Vagina (tissue), 2 donors: ENCODE data around the gene FCER2. TPM values are rescaled to one million over a fixed set of nuclear protein-coding genes. Genes with fewer than 3 reads are reported as not detected.

Experiments used
- DNase-seq, 2 donors: peaks; one replicate each; pipeline ENCODE4 v3.0.0-alpha.2; 2017; ENCODE audit errors: extremely low spot score in 2 of 2
- H3K27ac ChIP-seq: fragments of 200-600 bp; sonication (generic); one replicate; pipeline ENCODE4 v1.5.1; 2019
- H3K27me3 ChIP-seq: fragments of 200-600 bp; sonication (generic); one replicate; pipeline ENCODE4 v1.5.1; 2019
- H3K36me3 ChIP-seq, 2 donors: fragments of 200-600 bp; sonication (generic); one replicate each; pipeline ENCODE4 v1.5.1; 2017 to 2019
- H3K4me1 ChIP-seq: fragments of 200-600 bp; sonication (generic); one replicate; pipeline ENCODE4 v1.5.1; 2019
- H3K4me3 ChIP-seq, 2 donors: fragments of 200-600 bp; sonication (generic); 1 replicate in 1 of 2; 2 replicates in 1 of 2; pipeline ENCODE4 v1.5.1; 2016 to 2019
- H3K9me3 ChIP-seq: fragments of 200-600 bp; sonication (generic); one replicate; pipeline ENCODE4 v1.5.1; 2019
- POLR2A ChIP-seq, 2 donors: fragments of 450-650 bp; IDR thresholded peaks; one replicate each; pipeline ENCODE4 v1.6.1; 2017; ENCODE audit warnings: antibody characterized with exemption in 2 of 2, mild to moderate bottlenecking in 2 of 2, moderate library complexity in 2 of 2
- POLR2AphosphoS5 ChIP-seq, 2 donors: sonication (generic); formaldehyde crosslinking; IDR thresholded peaks; one replicate each; pipeline ENCODE4 v1.9.0; 2017; ENCODE audit warnings: antibody characterized with exemption in 2 of 2, mild to moderate bottlenecking in 2 of 2, low read depth in 1 of 2; ENCODE audit not compliant: insufficient read depth in 1 of 2
- intact Hi-C: fragments of 100-400 bp; cut with DNase I; formaldehyde crosslinking; loops from one replicate; pipeline ENCODE4 v1.15.1; 2023
- total RNA-seq: library from RNA; depleted of rRNA; stranded (reverse); fragments of >200 nt; gene quantifications from one replicate; pipeline ENCODE4 v1.2.3, GENCODE V29; 2016
- TF ChIP-seq, protein P1 (sequence below), 3 experiments: fragments of 450-650 bp in 2 of 3; fragments of 200-600 bp in 1 of 3; sonication (generic) in 1 of 3; IDR thresholded peaks; one replicate each; pipeline ENCODE4 v1.5.1; 2017 to 2019; ENCODE audit warnings: antibody characterized with exemption in 3 of 3, mild to moderate bottlenecking in 2 of 3, moderate library complexity in 2 of 3

FCER2 gene
- total RNA-seq, 1 donor from 2014 or later = not detected

DNA sequence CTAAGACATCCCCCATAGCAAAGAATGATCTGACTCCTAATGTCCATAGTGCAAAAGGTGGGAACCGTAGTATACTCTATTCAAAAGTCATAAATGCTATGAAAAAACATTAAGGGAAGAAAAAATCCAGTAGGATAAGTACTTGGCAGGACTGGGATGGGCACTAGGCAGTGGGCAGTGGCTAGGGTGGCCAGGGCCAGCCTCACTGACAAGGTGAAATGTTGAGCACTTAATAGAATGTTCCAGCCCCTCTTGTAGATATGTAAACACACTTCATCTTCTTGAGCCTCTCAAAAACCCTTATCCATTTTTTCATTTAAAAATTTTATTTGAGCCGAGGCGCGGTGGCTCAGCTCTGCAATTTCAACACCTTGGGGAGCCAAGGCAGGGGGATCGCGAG, 31.4 kb upstream of the FCER2 start:
- no peak overlapping the region for H3K4me3 ChIP-seq
- intact Hi-C loops = no loop called here
- H3K27me3 ChIP-seq = peaks cover 7% of the 10 kb centered on the region
- H3K27ac ChIP-seq = no peak overlapping the region
- no peak for DNase-seq
- no peak for TF ChIP-seq POLR2AphosphoS5 (IDR thresholded peaks at IDR 0.05; ENCODE audit: insufficient read depth in 1 of 2, low read depth in 1 of 2)
- no peak for TF ChIP-seq POLR2A (IDR thresholded peaks at IDR 0.05)
- TF ChIP-seq, protein P1, sequence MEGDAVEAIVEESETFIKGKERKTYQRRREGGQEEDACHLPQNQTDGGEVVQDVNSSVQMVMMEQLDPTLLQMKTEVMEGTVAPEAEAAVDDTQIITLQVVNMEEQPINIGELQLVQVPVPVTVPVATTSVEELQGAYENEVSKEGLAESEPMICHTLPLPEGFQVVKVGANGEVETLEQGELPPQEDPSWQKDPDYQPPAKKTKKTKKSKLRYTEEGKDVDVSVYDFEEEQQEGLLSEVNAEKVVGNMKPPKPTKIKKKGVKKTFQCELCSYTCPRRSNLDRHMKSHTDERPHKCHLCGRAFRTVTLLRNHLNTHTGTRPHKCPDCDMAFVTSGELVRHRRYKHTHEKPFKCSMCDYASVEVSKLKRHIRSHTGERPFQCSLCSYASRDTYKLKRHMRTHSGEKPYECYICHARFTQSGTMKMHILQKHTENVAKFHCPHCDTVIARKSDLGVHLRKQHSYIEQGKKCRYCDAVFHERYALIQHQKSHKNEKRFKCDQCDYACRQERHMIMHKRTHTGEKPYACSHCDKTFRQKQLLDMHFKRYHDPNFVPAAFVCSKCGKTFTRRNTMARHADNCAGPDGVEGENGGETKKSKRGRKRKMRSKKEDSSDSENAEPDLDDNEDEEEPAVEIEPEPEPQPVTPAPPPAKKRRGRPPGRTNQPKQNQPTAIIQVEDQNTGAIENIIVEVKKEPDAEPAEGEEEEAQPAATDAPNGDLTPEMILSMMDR (IDR thresholded peaks at IDR 0.05) = no peak
- H3K9me3 ChIP-seq = no peaks in the 10 kb centered on the region
- H3K4me1 ChIP-seq = no peaks in the 10 kb centered on the region
- no peaks in the 10 kb centered on the region for H3K36me3 ChIP-seq

DNA sequence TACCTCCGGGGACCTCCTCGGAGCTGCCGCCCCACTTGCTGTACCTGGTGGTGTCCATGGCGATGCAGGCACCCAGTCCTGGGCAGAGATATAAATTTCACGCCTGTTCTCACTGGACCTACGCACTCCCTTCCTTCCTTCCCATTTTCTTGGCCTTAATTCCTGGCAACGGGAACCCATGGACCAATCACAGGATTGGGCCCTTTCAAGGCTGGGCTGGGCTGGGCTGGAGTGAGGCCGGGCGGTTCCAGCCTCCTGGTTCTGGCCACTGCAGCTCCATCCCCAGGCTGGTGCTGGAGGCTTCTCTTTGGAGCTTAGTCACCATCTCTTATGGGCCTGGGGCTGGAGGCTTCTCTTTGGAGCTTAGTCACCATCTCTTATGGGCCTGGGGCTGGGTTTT, 30.1 kb upstream of the FCER2 start, which contains the start of gene CLEC4G:
Gene CLEC4G, minus strand, starts transcription at position 66 of the 400 bp plus-strand sequence. Its CDS starts 8 bp downstream, at position 58.
- Histone ChIP-seq H3K4me1 (no peaks in the 10 kb centered on the region), H3K27ac (no peak within 1 kb of the TSS), H3K4me3 (no peak within 1 kb of the TSS), H3K9me3 (no peaks in the 10 kb centered on the region), H3K36me3 (no peaks in the 10 kb centered on the region), H3K27me3 (peaks cover 7% of the 10 kb centered on the region)
- TF ChIP-seq, protein P1 (IDR thresholded peaks at IDR 0.05) = no peak
- TF ChIP-seq POLR2AphosphoS5 (IDR thresholded peaks at IDR 0.05; ENCODE audit: insufficient read depth in 1 of 2, low read depth in 1 of 2) (no peak), POLR2A (IDR thresholded peaks at IDR 0.05) (no peak)
- intact Hi-C loops = no loop called here
- DNase-seq = no peak

DNA sequence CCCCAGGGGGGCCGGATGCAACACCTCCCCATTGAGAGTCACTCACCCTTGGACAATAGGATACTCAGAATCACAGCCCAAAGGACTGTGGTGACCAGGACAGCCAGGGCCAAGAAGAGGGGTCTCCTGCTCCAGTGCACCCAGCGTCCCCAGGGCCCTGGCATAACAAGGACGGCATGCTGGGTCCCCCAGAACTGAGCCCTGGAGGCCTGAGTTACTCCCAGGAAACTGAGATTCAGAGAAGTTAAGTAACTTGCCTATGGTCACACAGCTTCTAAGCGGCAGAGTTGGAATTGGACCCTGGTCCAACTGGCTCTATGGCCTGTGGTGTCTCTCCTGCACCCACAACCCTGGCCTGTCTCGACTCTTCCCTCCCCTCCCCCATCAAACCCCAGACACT, 29.7 kb upstream of the FCER2 start:
- no peaks in the 10 kb centered on the region for H3K4me1 ChIP-seq
- intact Hi-C loops = no loop called here
- H3K27me3 ChIP-seq = peaks cover 7% of the 10 kb centered on the region
- H3K9me3 ChIP-seq = no peaks in the 10 kb centered on the region
- H3K36me3 ChIP-seq = no peaks in the 10 kb centered on the region
- H3K4me3 ChIP-seq = no peak overlapping the region
- no peak overlapping the region for H3K27ac ChIP-seq
- DNase-seq = no peak
- no peak for TF ChIP-seq POLR2AphosphoS5 (IDR thresholded peaks at IDR 0.05; ENCODE audit: insufficient read depth in 1 of 2, low read depth in 1 of 2)
- TF ChIP-seq, protein P1 (IDR thresholded peaks at IDR 0.05) = no peak

DNA sequence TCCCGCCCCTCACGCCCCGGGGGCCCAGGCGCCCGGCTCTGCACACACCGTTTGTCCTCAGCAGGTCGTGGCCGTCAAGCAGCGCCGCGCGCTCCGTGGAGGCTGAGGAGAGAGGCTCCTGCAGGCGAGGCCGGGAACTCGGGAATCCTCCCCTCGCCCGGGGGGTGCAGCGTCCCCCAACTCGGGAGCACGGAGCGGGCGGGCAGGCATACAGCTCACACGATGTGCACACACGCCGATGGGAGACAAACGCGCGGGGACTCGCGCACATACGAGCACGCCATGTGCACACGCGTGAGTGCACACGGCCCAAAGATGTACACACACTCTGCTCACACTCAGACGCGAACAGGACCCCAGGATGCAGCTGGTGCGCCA, 29.3 kb upstream of the FCER2 start:
- H3K36me3 ChIP-seq = no peaks in the 10 kb centered on the region
- H3K27ac ChIP-seq = no peak overlapping the region
- no peaks in the 10 kb centered on the region for H3K4me1 ChIP-seq
- intact Hi-C loops = no loop called here
- H3K9me3 ChIP-seq = no peaks in the 10 kb centered on the region
- DNase-seq = no peak
- H3K27me3 ChIP-seq = peaks cover 7% of the 10 kb centered on the region
- TF ChIP-seq POLR2AphosphoS5 (IDR thresholded peaks at IDR 0.05; ENCODE audit: insufficient read depth in 1 of 2, low read depth in 1 of 2) = no peak
- no peak for TF ChIP-seq POLR2A (IDR thresholded peaks at IDR 0.05)
- TF ChIP-seq, protein P1 (IDR thresholded peaks at IDR 0.05) = no peak
- no peak overlapping the region for H3K4me3 ChIP-seq

DNA sequence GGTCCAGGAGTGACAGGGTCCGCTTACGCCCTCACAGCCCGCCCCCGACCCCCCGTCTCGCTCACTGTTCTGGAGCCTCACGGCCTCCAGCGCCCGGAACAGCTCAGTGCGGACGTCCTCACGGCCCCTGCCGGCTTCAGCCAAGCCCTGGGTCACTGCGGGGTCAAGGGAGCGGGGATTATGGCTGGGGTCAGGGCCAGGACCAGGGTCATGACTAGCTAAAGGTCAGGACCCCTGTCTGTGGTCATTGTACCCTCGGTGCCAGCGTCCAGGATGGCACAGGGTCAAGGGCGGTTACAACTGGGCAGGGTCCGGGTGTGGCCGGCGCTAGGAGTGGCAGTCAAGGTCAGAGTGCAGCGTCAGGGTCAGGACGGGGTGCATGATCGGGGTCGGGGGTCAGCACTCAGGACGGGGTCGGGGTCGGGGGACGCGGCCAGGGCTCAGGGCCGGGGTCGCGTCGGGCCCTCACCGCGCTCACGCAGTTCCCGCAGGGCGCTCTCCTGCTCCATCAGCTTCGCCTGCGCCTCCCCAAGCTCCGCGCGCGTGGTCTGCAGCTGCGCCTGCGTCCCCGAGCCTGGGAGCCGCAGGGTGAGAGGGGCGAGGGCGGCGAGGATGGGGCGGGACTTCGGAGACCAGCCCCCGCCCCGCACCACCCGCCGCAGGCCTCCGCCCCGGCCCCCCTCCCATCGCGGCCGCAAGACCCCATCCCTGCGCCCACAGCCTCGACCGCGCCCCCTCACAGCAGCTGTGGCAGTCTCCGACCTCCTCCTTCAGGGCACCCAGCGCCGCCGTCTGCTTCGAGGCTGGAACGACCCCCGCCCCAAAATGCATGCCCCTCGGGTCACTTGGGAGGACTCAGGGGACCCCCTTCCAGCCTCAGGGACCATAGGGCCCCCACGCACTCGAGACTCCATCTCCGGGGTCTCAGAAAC, 28.6 kb upstream of the FCER2 start:
- Histone ChIP-seq H3K27me3 (peaks cover 7% of the 10 kb centered on the region), H3K9me3 (no peaks in the 10 kb centered on the region), H3K27ac (no peak overlapping the region), H3K4me3 (no peak overlapping the region), H3K4me1 (no peaks in the 10 kb centered on the region), H3K36me3 (no peaks in the 10 kb centered on the region)
- no peak for DNase-seq
- intact Hi-C loops = no loop called here
- TF ChIP-seq POLR2A (IDR thresholded peaks at IDR 0.05) (no peak), POLR2AphosphoS5 (IDR thresholded peaks at IDR 0.05; ENCODE audit: insufficient read depth in 1 of 2, low read depth in 1 of 2) (no peak)
- TF ChIP-seq, protein P1 (IDR thresholded peaks at IDR 0.05) = no peak
